HG02884 (cell line): ENCODE results near the gene C1orf35.

Source experiments
- ATAC-seq: cut with Tn5 transposase; IDR thresholded peaks from one replicate; pipeline ENCODE4 v1.9.1; 2021; ENCODE audit warnings: mild to moderate bottlenecking, moderate library complexity; ENCODE audit not compliant: unreplicated experiment

C1orf35 gene

DNA sequence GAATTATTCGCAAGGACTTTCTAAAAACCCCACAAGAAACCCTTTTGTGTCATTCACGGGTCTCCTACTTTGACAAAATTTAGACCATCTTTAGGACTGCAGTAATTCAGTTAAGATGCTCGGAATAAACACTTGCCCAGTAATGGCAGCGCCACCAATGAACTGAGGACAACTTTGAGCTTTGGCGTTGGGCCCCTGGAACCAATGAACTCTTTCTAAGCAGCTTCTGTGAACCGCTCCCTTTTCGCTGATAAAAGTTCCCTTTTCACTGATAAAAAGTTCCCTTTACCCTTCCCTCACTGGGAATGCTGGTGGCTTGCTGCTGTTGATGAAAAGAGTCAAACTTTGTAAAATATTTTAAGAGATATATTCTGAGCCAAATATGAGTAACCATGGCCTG is 7.4 kb upstream of the C1orf35 start:
- no peak for ATAC-seq

DNA sequence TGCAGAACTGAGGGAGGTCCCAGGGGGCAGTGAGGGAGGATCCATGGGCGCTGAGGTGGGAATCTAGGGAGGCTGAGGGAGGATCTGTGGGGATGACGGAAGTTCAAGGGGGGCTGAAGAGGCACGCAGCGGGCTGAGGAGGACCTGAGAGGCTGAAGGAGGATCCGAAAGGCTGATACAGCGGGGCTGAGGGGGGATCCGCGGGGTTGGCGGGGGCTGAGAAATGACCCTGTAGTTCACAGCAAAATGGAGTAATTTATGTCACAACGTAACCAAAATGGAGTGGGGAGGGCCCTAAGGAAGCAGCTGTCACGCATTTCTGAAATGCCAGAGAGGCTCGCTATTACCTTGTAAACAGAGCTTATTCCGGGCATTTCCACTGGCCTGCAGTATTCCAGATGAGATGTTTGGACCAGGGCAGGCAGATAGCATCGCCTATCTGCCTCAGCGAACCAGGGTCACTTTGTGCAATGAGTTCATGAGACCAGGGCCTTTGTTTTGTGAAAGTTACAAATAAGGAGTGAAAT is 6.9 kb upstream of the C1orf35 start:
- no peak for ATAC-seq

DNA sequence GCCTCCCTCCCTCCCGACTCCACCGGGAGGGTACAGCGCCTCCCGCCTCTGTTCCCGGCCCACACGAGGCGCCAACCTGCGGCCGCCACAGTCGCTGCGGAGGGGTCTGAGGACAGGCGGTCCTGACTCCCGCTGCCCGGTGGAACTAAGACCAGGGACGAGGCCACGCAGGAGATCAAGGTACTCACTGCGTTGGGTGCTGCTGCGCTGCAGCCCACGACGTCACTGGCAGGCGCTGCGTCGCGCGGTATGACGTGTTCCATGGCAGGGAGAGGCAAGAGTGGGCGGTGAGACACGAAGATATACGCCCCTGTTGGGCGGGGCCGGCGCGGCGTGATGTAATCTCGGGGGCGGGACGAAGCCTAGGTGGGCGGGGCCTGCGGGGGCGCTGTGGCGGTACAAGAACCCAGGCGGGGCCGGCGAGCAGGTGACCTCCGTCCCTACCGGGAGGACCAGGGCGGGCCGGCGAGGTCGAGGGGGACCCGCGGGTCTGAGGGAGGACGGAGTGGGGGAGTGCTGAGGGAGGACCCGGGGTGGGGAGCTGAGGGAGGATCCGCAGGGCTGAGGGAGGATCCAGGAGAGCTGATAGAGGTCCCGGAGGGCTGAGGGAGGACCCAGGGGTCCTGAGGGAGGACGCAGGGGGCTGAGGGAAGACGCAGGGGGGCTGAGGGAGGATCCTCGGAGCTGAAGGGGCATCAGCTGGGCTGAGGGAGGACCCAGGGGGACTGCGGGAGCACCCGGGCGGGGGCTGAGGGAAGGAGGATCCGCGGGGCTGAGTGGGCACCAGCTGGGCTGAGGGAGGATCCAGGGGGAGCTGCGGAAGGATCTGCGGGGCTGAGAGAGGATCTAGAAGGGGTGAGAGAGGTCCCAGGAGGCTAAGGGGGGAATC is 6.2 kb upstream of the C1orf35 start, which contains the start of gene MRPL55:
Gene MRPL55 (minus strand): TSS at position 227 of the 889 bp plus-strand sequence. CDS start 1,039 bp downstream, outside the sequence.
- peak; percentile 81 for ATAC-seq

DNA sequence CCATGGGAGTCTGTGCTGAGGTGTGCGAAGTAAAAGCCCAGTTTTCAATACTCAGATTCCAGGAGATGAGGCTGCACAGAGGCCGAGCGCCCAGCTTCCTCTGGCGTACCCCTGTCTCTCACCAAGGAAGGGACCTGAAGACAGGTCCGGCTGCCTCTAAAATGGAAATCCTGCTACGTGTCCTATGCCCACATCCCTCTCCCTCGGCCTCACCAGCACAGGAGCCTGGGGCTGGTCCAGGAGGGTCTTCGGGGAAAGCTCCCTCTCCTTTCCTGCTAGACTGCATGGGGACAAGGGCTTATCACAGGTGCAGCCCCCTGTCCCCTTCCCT is 5.6 kb upstream of the C1orf35 start:
- ATAC-seq, result no peak

DNA sequence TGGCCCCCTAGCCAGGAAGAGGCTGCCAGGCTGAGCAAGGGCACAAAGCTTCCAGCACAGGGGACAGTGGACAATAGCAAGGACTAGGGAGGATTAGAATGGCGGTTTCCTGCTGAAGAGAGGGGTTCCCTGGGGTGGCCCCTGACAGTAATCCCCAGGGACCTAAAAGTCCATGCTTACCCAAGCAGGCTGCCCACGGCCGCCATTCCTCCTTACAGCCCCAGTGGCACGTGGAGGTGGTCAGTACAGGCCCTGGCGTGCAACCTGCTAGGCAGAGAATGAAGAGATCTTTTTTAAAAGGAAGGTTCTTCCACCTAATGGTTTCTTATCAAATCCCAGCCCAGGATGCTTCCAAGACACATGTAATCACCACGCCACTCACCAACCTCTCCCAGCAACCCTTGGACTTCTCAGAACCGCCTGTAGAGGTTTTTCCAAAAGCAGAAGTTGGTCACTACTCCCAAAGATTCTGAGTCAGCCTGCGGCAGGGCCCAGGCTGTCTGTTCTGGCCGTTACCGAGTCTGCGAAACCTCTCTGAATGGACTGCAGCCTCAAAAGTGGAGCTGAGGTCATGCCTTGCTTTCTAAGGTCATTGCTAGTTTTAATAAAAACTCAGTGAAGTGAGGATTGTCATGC is 5.0 kb upstream of the C1orf35 start:
- ATAC-seq, result no peak

DNA sequence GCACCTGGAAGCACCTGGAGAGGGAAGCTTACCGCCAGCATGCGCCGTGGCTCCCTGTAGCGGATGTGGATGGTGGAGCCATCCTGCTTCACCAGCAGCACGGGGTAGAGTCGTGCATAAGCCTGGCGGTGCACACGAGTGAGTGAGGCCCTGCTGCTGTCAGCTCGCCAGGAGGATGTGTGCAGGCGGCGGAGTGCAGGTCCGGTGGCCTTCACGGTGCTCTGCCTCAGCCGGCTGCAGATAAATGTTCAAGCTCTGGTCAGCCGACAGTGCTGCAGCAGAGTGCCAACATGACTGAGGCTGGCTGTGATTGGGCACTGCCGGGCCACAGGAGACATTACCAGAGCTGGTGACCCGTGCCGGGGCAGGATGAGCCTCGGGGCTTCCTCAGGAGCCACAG is 4.5 kb upstream of the C1orf35 start:
- no peak for ATAC-seq

DNA sequence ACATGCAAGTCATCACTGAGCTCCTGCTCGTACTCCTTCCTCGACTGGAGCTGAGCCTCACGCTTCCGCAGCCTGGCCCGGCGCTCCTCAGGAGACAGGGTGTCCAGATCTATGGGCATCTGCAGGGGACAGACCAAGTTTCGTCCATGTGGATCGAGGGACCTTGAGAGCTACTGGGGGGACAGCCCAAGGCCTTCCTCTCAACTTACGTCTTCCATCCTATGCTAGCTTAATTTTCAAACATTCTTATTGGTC is 3.6 kb upstream of the C1orf35 start:
- no peak for ATAC-seq

DNA sequence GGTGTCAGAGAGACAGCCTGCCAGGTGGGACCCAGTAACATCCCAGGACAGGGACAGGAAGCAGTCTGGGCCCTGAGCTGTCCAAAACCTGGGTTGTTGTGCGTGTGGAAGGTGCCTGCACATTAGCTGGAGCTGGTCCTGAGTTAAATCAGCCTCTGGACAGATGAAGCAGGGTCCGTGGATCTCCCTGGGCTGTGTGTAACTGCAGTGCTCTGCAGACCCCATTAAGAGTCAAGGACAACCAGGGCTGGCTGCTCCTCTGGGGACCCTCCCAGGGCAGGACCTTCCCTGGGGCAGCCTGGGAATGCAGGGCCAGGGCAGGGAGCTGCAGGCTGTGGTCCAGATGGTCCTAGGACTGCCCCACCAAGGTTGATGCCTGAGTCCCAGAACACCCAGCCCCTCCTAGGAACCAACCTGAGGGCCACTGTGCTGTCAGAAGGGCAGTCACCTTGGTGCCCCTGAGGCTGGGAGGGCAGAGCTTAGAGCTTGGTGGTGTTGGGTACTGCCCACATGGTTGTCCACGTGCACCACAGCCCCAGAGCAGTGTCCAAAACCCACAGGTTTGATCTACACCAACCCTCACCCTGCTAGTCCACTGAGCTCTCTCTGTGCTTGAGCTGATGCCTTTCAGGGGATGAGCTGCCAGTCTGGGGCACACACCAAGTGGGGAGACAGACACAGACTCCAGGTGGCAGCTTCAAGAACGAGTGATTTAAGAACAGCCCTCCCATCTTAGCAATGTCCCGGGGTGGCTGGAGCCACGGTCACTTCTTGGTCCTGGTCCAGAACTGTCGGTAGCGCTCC is 3.1 kb upstream of the C1orf35 start:
- no peak for ATAC-seq

DNA sequence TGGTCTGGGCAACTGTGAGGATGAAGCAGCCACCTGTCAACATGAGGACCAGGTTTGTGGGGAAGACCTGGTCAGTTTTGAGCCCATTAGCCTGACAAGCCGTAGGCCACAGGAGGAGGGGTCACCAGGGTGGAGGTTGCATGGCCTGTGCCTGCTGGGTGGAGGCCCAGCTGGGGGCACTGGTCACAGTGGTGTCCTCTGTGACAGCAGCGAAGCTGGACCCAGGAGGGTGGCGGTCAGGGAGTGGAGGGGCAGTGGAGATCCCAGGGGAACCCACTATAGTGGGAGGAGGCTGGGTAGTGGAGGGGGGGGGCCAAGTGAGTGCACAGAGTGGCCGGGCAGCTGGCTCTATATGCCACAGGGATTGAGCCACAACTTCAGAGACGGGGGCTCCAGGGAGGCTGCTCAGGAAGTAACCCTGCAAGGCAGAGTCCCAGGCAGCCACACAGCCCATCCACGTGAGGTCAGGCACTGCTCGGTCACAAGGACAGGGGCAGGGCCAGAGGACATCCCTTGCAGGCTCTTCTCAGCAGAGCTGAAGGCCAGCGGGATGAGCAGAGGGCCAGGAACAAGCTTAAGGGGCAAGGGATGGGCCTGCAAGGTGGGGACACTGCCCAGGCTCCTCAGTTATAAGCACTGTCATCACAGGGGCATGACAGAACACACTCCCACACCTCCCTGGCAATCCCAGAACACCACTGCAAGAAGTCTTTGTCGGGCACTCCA is 2.3 kb upstream of the C1orf35 start:
- no peak for ATAC-seq

DNA sequence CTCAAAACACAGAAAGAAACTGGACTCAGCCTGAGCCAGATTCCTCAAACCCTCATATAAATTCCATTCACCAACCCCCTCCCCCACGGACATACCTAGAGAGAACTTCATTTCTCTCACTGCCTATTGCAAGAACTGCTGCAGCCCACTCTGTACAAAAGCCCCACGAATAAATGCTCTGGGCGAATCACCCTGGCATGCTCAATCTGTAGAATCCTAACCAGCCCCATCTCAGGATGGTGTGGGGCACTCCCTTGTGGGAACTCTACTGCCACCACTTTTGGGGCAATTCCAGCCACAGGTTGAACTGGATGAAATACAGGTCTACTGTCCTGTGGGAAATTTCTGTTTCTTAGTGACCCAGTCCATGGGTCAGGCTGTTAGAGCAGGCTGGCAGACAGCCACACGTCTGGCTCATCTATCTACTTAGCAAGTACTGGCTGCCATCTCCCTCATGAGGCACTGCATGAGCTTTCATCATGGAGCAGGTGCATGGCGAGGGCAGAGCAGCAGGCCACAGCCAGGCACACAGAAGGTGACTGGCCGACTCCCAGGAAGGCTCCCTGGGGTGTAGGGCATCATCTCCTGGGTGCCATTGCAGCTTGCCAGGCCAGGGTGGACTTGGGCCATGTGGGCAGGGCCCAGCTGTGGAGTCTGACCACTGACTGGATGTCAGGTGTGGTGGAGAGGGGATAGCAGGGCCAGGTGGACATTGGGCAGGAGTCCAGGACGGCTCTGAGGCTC is 1.6 kb upstream of the C1orf35 start:
- no peak for ATAC-seq

DNA sequence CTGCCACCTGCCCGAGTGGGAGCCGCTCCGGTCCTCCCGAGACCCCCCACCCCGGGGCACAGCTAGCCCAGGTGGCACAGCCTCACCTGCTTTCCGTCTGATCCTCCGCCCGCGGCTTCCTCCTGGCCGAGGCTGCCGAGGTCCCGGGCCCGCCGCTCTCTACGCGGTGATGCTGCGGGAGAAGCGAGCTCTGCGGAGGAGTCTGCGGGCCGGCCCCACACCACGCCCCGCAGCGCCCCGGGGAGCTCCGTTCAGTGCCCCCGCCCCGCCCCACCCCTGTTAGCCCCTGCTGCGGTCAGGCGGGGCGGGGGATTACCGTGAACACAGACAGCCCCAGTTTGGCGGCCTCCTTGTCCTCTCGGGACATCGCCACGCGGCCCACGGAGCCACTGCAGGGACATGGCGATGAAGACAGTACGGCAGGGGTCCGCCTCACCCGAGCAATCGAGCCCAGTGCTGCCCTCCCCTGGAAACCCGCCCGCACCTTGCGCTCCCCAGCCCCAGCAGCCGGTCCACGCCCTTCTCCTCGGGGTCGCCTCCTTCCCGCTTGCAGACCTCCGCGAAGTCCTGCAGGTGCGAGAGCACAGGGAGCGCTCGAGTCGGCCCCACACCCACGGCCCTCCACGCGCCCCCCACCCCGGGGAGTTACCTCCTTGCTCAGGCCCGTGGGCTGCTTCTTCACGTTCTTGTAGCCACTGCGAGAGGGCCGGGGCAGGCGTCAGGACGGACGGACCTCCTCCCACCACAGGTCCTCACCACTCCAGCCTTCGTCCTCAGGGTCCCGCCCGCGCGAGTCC is 933 bp downstream of the C1orf35 start:
- ATAC-seq, result peak; percentile 24

DNA sequence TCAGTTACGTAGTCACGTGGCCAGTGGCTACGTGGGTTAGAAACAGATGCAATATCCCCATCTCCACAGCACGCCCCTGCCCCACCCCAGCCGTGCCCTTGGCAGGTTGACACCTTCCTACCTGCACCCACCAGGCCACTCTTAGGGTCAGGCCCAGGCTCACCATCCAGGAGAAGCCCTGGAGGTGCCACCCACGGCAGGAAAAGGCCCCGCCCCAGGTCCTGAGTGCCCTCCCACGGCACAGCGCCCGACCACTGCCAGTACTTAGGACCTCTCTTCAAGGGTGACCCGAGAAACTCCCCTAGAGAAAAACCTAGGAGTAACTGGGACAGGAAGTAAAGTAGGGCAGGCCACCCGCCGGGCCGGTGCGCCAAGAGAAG is 1.5 kb downstream of the C1orf35 start:
- ATAC-seq, result no peak

DNA sequence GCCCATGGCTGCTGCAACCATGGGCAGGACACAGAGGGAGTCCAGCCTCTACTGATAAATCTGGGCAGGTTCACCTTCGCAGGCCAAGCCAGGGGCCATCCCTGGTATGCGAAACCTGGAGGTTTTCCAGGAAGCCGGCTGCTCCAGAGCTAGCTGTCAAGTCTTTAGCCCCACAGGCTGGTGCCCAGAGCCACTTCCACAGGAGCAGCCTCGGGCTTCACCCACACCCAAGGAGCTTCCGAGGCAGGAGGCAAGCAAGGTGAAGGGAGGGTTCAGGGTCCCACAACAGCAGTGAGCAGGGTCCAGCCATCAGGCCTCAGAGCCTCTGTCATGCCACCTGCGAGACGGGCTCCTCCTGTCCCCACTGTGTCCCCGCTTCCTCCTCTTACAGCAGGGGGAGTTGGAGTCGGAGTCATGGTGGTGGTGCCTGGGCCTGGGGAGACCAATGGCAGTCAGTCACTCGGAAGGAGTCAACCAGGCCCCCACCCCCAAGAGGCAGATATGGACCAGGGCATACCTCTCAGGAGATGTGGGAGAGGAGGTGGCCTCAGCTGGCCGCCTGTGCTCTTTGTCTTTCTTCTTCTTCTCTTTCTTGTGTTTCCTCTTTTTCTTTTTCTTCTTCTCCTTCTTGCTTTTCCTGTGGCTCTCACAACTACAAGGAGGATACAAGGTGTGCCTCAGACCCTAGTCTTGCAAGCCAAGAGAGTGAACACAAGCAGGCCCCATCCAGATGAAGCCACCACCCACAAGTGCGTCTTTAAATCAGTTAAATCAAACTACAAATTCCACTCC is 2.1 kb downstream of the C1orf35 start:
- ATAC-seq, result no peak

DNA sequence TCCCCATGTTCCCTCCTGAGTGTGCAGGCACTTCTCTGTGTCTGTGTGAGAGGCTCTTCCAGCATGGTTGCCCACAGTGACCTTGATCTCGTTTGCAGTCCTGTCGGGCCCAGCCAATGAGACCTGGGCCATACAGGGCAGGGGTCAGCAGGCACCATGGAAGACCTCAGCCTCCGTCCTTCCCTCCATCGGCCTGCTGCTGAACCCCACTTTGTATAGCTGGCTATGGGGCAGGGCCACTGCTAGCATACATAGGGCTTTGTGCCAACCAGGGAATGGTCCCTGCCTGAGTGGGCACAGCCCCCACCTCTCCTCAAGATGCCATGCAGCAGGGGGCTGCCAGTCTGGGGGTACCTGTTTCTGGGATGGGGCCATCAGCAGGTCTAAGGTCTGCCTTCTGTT is 3.8 kb downstream of the C1orf35 start:
- no peak for ATAC-seq

DNA sequence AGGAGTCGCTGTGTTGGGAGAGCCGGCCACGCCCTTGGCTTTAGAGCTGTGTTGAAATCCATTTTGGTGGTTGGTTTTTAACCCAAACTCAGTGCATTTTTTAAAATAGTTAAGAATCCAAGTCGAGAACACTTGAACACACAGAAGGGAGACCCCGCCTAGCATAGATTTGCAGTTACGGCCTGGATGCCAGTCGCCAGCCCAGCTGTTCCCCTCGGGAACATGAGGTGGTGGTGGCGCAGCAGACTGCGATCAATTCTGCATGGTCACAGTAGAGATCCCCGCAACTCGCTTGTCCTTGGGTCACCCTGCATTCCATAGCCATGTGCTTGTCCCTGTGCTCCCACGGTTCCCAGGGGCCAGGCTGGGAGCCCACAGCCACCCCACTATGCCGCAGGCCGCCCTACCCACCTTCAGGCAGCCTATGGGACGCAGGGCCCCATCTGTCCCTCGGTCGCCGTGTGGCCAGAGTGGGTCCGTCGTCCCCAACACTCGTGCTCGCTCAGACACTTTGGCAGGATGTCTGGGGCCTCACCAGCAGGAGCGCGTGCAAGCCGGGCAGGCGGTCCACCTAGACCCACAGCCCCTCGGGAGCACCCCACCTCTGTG is 4.7 kb downstream of the C1orf35 start:
- no peak for ATAC-seq

DNA sequence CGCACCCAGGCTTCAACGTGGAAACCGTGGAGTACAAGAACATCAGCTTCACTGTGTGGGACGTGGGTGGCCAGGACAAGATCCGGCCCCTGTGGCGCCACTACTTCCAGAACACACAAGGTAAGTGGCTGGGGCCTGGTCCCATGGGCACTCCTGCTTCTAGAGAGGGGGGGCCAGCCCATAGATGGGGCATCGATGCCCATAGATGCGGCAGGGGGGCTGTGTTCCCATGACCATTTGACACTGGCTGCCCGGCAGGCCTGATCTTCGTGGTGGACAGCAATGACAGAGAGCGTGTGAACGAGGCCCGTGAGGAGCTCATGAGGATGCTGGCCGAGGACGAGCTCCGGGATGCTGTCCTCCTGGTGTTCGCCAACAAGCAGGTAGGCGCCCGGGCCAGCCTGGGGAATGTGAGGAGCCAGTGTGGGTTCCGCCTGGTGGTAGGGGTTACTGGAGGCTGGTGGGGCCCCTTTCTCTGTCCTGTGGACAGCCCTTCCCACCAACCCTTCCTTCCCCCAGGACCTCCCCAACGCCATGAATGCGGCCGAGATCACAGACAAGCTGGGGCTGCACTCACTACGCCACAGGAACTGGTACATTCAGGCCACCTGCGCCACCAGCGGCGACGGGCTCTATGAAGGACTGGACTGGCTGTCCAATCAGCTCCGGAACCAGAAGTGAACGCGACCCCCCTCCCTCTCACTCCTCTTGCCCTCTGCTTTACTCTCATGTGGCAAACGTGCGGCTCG is 5.6 kb downstream of the C1orf35 start:
- no peak for ATAC-seq

DNA sequence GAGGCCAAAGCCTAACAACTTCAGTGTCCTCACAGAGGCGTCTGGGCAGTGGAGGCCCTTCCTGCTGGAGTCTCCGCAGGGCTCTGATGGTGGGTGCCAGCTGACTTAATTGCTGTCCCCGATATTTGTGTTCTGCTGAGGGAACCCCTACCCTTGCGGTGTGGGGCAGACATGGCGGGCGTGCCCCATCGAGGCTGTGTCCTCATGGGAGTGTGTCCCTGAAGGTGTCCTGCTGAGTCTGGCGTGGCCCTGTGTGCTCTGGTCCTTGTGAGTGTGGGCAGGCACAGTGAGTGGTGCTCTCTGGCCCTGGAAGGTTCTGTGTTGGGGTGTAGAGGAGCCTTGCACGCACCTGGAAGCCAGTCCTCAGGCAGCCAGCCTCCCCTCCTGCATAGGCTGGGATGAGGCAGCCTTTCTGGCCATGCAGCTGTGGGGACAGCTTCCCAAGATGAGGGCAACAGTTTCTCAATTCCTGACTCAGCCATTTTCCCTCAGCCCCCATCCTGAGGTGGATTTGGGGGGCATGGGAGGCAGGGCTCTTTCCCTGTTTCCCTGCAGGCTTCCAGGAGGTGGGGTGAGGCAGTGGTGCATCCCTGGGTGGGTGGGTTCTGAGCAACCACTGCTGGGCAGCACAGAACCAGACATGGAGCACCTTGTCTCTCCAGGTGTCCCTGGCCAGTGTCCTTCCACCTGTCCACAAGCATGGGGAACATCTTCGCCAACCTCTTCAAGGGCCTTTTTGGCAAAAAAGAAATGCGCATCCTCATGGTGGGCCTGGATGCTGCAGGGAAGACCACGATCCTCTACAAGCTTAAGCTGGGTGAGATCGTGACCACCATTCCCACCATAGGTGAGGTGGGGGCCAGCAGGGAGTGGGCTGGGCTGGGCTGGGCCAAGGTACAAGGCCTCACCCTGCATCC is 6.5 kb downstream of the C1orf35 start:
- no peak for ATAC-seq
